Measurements from ENCODE around the gene PLVAP.

The PLVAP gene

GRCh38 chr19:17311455-17312188 lies 65.5 kb downstream of the PLVAP start:
- Mint-ChIP-seq H3K9me3 (no peaks in the 10 kb centered on the region), H3K27me3 (no peaks in the 10 kb centered on the region), H3K4me3 (peak overlapping the region; percentile 57)

GRCh38 chr19:17309965-17310461 lies 67.1 kb downstream of the PLVAP start:
- no peaks in the 10 kb centered on the region for H3K27me3 Mint-ChIP-seq
- peak overlapping the region; percentile 86 for H3K27ac Mint-ChIP-seq
- no peaks in the 10 kb centered on the region for H3K9me3 Mint-ChIP-seq
- peaks cover 50% of the 10 kb centered on the region for H3K4me1 Mint-ChIP-seq
- peaks cover 27% of the 10 kb centered on the region for H3K36me3 Mint-ChIP-seq
- no peak for ATAC-seq
- H3K4me3 Mint-ChIP-seq, result peak overlapping the region; percentile 90

More at GRCh38 chr19:17311455-17312188, 65.5 kb downstream of the PLVAP start:
- Mint-ChIP-seq H3K4me1 (peaks cover 53% of the 10 kb centered on the region), H3K27ac (peak overlapping the region; percentile 39), H3K36me3 (peaks cover 40% of the 10 kb centered on the region)
- ATAC-seq, result no peak

GRCh38 chr19:17309198-17309964 lies 67.8 kb downstream of the PLVAP start, which contains the start of gene DDA1:
Gene DDA1 (plus strand): TSS chr19:17309563. CDS start chr19:17309655, 92 bp downstream.
- Mint-ChIP-seq H3K27ac (peak within 1 kb of the TSS; percentile 86), H3K36me3 (peaks cover 25% of the 10 kb centered on the region), H3K27me3 (no peaks in the 10 kb centered on the region), H3K4me1 (peaks cover 56% of the 10 kb centered on the region), H3K4me3 (peak within 1 kb of the TSS; percentile 90), H3K9me3 (no peaks in the 10 kb centered on the region)
- ATAC-seq, result peak; percentile 90

GRCh38 chr19:17307876-17308377 lies 69.2 kb downstream of the PLVAP start:
- ATAC-seq, result no peak
- Mint-ChIP-seq H3K36me3 (peaks cover 12% of the 10 kb centered on the region), H3K4me3 (peak overlapping the region; percentile 22), H3K27me3 (no peaks in the 10 kb centered on the region), H3K4me1 (peaks cover 66% of the 10 kb centered on the region), H3K27ac (no peak overlapping the region), H3K9me3 (no peaks in the 10 kb centered on the region)

GRCh38 chr19:17306285-17306714 lies 70.8 kb downstream of the PLVAP start:
- Mint-ChIP-seq H3K27ac (peak overlapping the region; percentile 89), H3K4me3 (peak overlapping the region; percentile 90), H3K4me1 (peaks cover 62% of the 10 kb centered on the region)

GRCh38 chr19:17305517-17306284 lies 71.4 kb downstream of the PLVAP start, which contains the start of gene MRPL34:
Gene MRPL34 (plus strand): TSS chr19:17305872. CDS start chr19:17305893, 21 bp downstream.
- Mint-ChIP-seq H3K9me3 (no peaks in the 10 kb centered on the region), H3K27me3 (no peaks in the 10 kb centered on the region), H3K4me1 (peaks cover 56% of the 10 kb centered on the region), H3K4me3 (peak within 1 kb of the TSS; percentile 90), H3K27ac (peak within 1 kb of the TSS; percentile 89), H3K36me3 (no peaks in the 10 kb centered on the region)
- ATAC-seq, result peak; percentile 91

More at GRCh38 chr19:17306285-17306714, 70.8 kb downstream of the PLVAP start:
- Mint-ChIP-seq H3K9me3 (no peaks in the 10 kb centered on the region), H3K36me3 (peaks cover 1% of the 10 kb centered on the region), H3K27me3 (no peaks in the 10 kb centered on the region)
- no peak for ATAC-seq

- Mint-ChIP-seq H3K9me3 (no peaks in the 10 kb centered on the region), H3K36me3 (no peaks in the 10 kb centered on the region), H3K27me3 (no peaks in the 10 kb centered on the region), H3K27ac (peak overlapping the region; percentile 89), H3K4me3 (peak overlapping the region; percentile 90), H3K4me1 (peaks cover 51% of the 10 kb centered on the region)
- ATAC-seq, result no peak
Observed at GRCh38 chr19:17305216-17305516, 72.0 kb downstream of the PLVAP start.

- peaks cover 47% of the 10 kb centered on the region for H3K4me1 Mint-ChIP-seq
- H3K27ac Mint-ChIP-seq, result peak overlapping the region; percentile 89
- no peaks in the 10 kb centered on the region for H3K27me3 Mint-ChIP-seq
- H3K4me3 Mint-ChIP-seq, result peak overlapping the region; percentile 90
- H3K36me3 Mint-ChIP-seq, result no peaks in the 10 kb centered on the region
- H3K9me3 Mint-ChIP-seq, result no peaks in the 10 kb centered on the region
- no peak for ATAC-seq
Observed at GRCh38 chr19:17304386-17305215, 72.5 kb downstream of the PLVAP start.

GRCh38 chr19:17303940-17304267 lies 73.2 kb downstream of the PLVAP start:
- no peaks in the 10 kb centered on the region for H3K27me3 Mint-ChIP-seq
- no peak for ATAC-seq
- H3K9me3 Mint-ChIP-seq, result no peaks in the 10 kb centered on the region
- no peaks in the 10 kb centered on the region for H3K36me3 Mint-ChIP-seq
- peaks cover 41% of the 10 kb centered on the region for H3K4me1 Mint-ChIP-seq
- peak overlapping the region; percentile 75 for H3K4me3 Mint-ChIP-seq
- peak overlapping the region; percentile 63 for H3K27ac Mint-ChIP-seq

- H3K36me3 Mint-ChIP-seq, result no peaks in the 10 kb centered on the region
- no peaks in the 10 kb centered on the region for H3K27me3 Mint-ChIP-seq
- peaks cover 39% of the 10 kb centered on the region for H3K4me1 Mint-ChIP-seq
- H3K4me3 Mint-ChIP-seq, result peak within 1 kb of the TSS; percentile 75
- H3K9me3 Mint-ChIP-seq, result no peaks in the 10 kb centered on the region
- H3K27ac Mint-ChIP-seq, result peak within 1 kb of the TSS; percentile 63
- peak; percentile 81 for ATAC-seq
Observed at GRCh38 chr19:17303167-17303939, 73.8 kb downstream of the PLVAP start, which contains the start of gene ABHD8. Gene ABHD8 (minus strand): TSS chr19:17303425. CDS start chr19:17301616, 1,809 bp downstream.

GRCh38 chr19:17302391-17303166 lies 74.6 kb downstream of the PLVAP start:
- no peak for ATAC-seq
- peak overlapping the region; percentile 63 for H3K27ac Mint-ChIP-seq
- no peaks in the 10 kb centered on the region for H3K36me3 Mint-ChIP-seq
- H3K27me3 Mint-ChIP-seq, result no peaks in the 10 kb centered on the region
- peaks cover 33% of the 10 kb centered on the region for H3K4me1 Mint-ChIP-seq
- H3K9me3 Mint-ChIP-seq, result no peaks in the 10 kb centered on the region
- H3K4me3 Mint-ChIP-seq, result peak overlapping the region; percentile 75
